ENCODE results near the gene NOPCHAP1.
"Not testable (repeated sequence)": the region's sequence is repeated elsewhere in the genome, so short reads cannot be mapped to it uniquely, and the experiment has no call there.

Gene NOPCHAP1

GRCh38 chr12:104966677-104967076 lies 19.4 kb upstream of the NOPCHAP1 start:
- ATAC-seq, result peak in 1 of 2 donors; percentile 36

GRCh38 chr12:104969343-104969742 lies 16.8 kb upstream of the NOPCHAP1 start:
- no peak for ATAC-seq

- ATAC-seq, result no peak
These were observed 14.8 kb upstream of the NOPCHAP1 start for GRCh38 chr12:104971306-104971705.

GRCh38 chr12:104973250-104973649 lies 12.9 kb upstream of the NOPCHAP1 start:
- ATAC-seq, result no peak

- ATAC-seq, result peak in 1 of 2 donors; percentile 38
These were observed 11.4 kb upstream of the NOPCHAP1 start for GRCh38 chr12:104974626-104975290.

- ATAC-seq, result no peak
These were observed 10.4 kb upstream of the NOPCHAP1 start for GRCh38 chr12:104975587-104976343.

GRCh38 chr12:104976703-104977102 lies 9.4 kb upstream of the NOPCHAP1 start:
- no peak for ATAC-seq

- not testable (repeated sequence) for ATAC-seq
These were observed 8.4 kb upstream of the NOPCHAP1 start for GRCh38 chr12:104977688-104978087.

- no peak for ATAC-seq
These were observed 910 bp upstream of the NOPCHAP1 start for GRCh38 chr12:104985206-104985605.

- no peak for ATAC-seq
These were observed 4.8 kb downstream of the NOPCHAP1 start for GRCh38 chr12:104990950-104991349.

- ATAC-seq, result no peak
These were observed 5.5 kb downstream of the NOPCHAP1 start for GRCh38 chr12:104991565-104992128.

GRCh38 chr12:104994336-104994735 lies 8.2 kb downstream of the NOPCHAP1 start:
- no peak for ATAC-seq

GRCh38 chr12:104997541-104997940 lies 11.4 kb downstream of the NOPCHAP1 start:
- no peak for ATAC-seq

- ATAC-seq, result no peak
These were observed 12.6 kb downstream of the NOPCHAP1 start for GRCh38 chr12:104998423-104999346.

- ATAC-seq, result no peak
These were observed 13.2 kb downstream of the NOPCHAP1 start for GRCh38 chr12:104999347-104999685.

- ATAC-seq, result no peak
These were observed 15.4 kb downstream of the NOPCHAP1 start for GRCh38 chr12:105001476-105001875.

- no peak for ATAC-seq
These were observed 27.8 kb downstream of the NOPCHAP1 start for GRCh38 chr12:105013892-105014291.

GRCh38 chr12:105014603-105015002 lies 28.5 kb downstream of the NOPCHAP1 start:
- no peak for ATAC-seq

GRCh38 chr12:105015543-105015942 lies 29.4 kb downstream of the NOPCHAP1 start:
- ATAC-seq, result no peak

GRCh38 chr12:105018012-105018411 lies 31.9 kb downstream of the NOPCHAP1 start:
- ATAC-seq, result peak; percentile 36 to 38

- no peak for ATAC-seq
These were observed 32.7 kb downstream of the NOPCHAP1 start for GRCh38 chr12:105018776-105019175.

GRCh38 chr12:105020241-105020962 lies 34.3 kb downstream of the NOPCHAP1 start:
- ATAC-seq, result no peak
